ENCODE measurements around the gene PJA2. TPM values are rescaled to one million over a fixed set of nuclear protein-coding genes. Genes with fewer than 3 reads are reported as not detected.

PJA2 gene
- total RNA-seq, 1 experiment from 2014 or later, result 54.4 TPM

GRCh38 chr5:109396965-109397364 is 12.8 kb downstream of the PJA2 start:
- no peak for DNase-seq (ENCODE audit: unreplicated experiment)
- peaks cover 5% of the 10 kb centered on the region for H3K36me3 Mint-ChIP-seq (ENCODE audit: insufficient read depth, unreplicated experiment)
- H3K4me1 Mint-ChIP-seq (ENCODE audit: insufficient read depth, unreplicated experiment), result peaks cover 15% of the 10 kb centered on the region
- H3K27ac Mint-ChIP-seq (ENCODE audit: low read depth, unreplicated experiment), result no peak overlapping the region
- POLR2A ChIA-PET, result interaction anchor here (0.5 kb wide), 1 partner anchor 25 kb away, joined by 3 read pairs; no protein-coding TSS in a partner anchor
- intact Hi-C loops (cut with micrococcal nuclease), result no loop called here
- CTCF ChIA-PET, result interaction anchor here (0.7 kb wide), 2 partner anchors 25 to 311 kb away, joined by 3 to 4 read pairs; no protein-coding TSS in a partner anchor
- BruUV-seq (replicated peaks), result no TSS peak
- H3K27me3 Mint-ChIP-seq (ENCODE audit: insufficient read depth, unreplicated experiment), result no peaks in the 10 kb centered on the region
- no peak for TF ChIP-seq CTCF (IDR thresholded peaks at IDR 0.05; ENCODE audit: unreplicated experiment)
- H3K9me3 Mint-ChIP-seq (ENCODE audit: unreplicated experiment), result no peaks in the 10 kb centered on the region
- H3K4me3 Mint-ChIP-seq (ENCODE audit: unreplicated experiment), result no peak overlapping the region

GRCh38 chr5:109394806-109395205 is 15.0 kb downstream of the PJA2 start:
- Mint-ChIP-seq H3K27me3 (ENCODE audit: insufficient read depth, unreplicated experiment) (no peaks in the 10 kb centered on the region), H3K27ac (ENCODE audit: low read depth, unreplicated experiment) (no peak overlapping the region), H3K4me3 (ENCODE audit: unreplicated experiment) (no peak overlapping the region), H3K4me1 (ENCODE audit: insufficient read depth, unreplicated experiment) (peaks cover 13% of the 10 kb centered on the region), H3K36me3 (ENCODE audit: insufficient read depth, unreplicated experiment) (peaks cover 20% of the 10 kb centered on the region), H3K9me3 (ENCODE audit: unreplicated experiment) (peaks cover 8% of the 10 kb centered on the region)
- intact Hi-C loops (cut with micrococcal nuclease), result no loop called here
- TF ChIP-seq CTCF (IDR thresholded peaks at IDR 0.05; ENCODE audit: unreplicated experiment), result no peak
- no peak for DNase-seq (ENCODE audit: unreplicated experiment)
- no TSS peak for BruUV-seq (replicated peaks)
- ChIA-PET CTCF (no interaction called here), POLR2A (interaction anchor here (1.1 to 3.5 kb wide), 3 partner anchors 13 to 20 kb away, joined by 3 to 16 read pairs (median 3); partner anchors contain the start of gene PJA2)

- no peak for TF ChIP-seq CTCF (IDR thresholded peaks at IDR 0.05; ENCODE audit: unreplicated experiment)
- H3K27me3 Mint-ChIP-seq (ENCODE audit: insufficient read depth, unreplicated experiment), result no peaks in the 10 kb centered on the region
- no peak overlapping the region for H3K4me3 Mint-ChIP-seq (ENCODE audit: unreplicated experiment)
- peaks cover 30% of the 10 kb centered on the region for H3K4me1 Mint-ChIP-seq (ENCODE audit: insufficient read depth, unreplicated experiment)
- H3K27ac Mint-ChIP-seq (ENCODE audit: low read depth, unreplicated experiment), result peak overlapping the region; percentile 22
- no TSS peak for BruUV-seq (replicated peaks)
- intact Hi-C loops (cut with micrococcal nuclease), result no loop called here
- H3K9me3 Mint-ChIP-seq (ENCODE audit: unreplicated experiment), result peaks cover 8% of the 10 kb centered on the region
- H3K36me3 Mint-ChIP-seq (ENCODE audit: insufficient read depth, unreplicated experiment), result peaks cover 27% of the 10 kb centered on the region
- POLR2A ChIA-PET, result interaction anchor here (0.7 to 3.6 kb wide), 2 partner anchors 20 to 58 kb away, joined by 3 to 23 read pairs; partner anchors contain the start of gene PJA2
- CTCF ChIA-PET, result interaction anchor here (0.6 kb wide), 1 partner anchor 254 kb away, joined by 4 read pairs; no protein-coding TSS in a partner anchor
- DNase-seq (ENCODE audit: unreplicated experiment), result no peak
Observed at GRCh38 chr5:109390188-109390587, 19.6 kb downstream of the PJA2 start.

- Mint-ChIP-seq H3K27me3 (ENCODE audit: insufficient read depth, unreplicated experiment) (no peaks in the 10 kb centered on the region), H3K4me1 (ENCODE audit: insufficient read depth, unreplicated experiment) (peaks cover 30% of the 10 kb centered on the region), H3K36me3 (ENCODE audit: insufficient read depth, unreplicated experiment) (peaks cover 27% of the 10 kb centered on the region), H3K27ac (ENCODE audit: low read depth, unreplicated experiment) (peak overlapping the region; percentile 58), H3K9me3 (ENCODE audit: unreplicated experiment) (peaks cover 8% of the 10 kb centered on the region), H3K4me3 (ENCODE audit: unreplicated experiment) (no peak overlapping the region)
- intact Hi-C loops (cut with micrococcal nuclease), result no loop called here
- CTCF ChIA-PET, result interaction anchor here (0.9 kb wide), 1 partner anchor 85 kb away, joined by 3 read pairs; no protein-coding TSS in a partner anchor
- BruUV-seq (replicated peaks), result no TSS peak
- TF ChIP-seq CTCF (IDR thresholded peaks at IDR 0.05; ENCODE audit: unreplicated experiment), result no peak
- DNase-seq (ENCODE audit: unreplicated experiment), result no peak
- POLR2A ChIA-PET, result interaction anchor here (1.0 to 3.6 kb wide), 2 partner anchors 17 to 21 kb away, joined by 3 to 23 read pairs; partner anchors contain the start of gene PJA2
Observed at GRCh38 chr5:109388407-109388806, 21.4 kb downstream of the PJA2 start.
